Fibroblast of villous mesenchyme (primary cell): ENCODE data around the gene SCMH1. TPM values are rescaled to one million over a fixed set of nuclear protein-coding genes. Genes with fewer than 3 reads are reported as not detected.

ENCODE experiments used
- DNase-seq: peaks from one replicate; pipeline ENCODE4 v3.0.0-alpha.2; 2010; ENCODE audit warnings: low read depth
- H3K4me3 ChIP-seq: 2 replicates; pipeline ENCODE4 v1.5.1; 2011; ENCODE audit warnings: low read depth, mild to moderate bottlenecking, low read length
- total RNA-seq: library from RNA; depleted of rRNA; stranded (reverse); fragments of >200 nt; gene quantifications from 2 replicates; pipeline ENCODE4 v1.2.3, GENCODE V29; 2012
- TF ChIP-seq, protein P1 (sequence below): IDR thresholded peaks from 2 replicates; pipeline ENCODE4 v1.5.1; 2012; ENCODE audit warnings: low read depth, mild to moderate bottlenecking, low read length; ENCODE audit not compliant: insufficient read depth

SCMH1 gene
- total RNA-seq, 1 donor: 19.4 TPM

DNA sequence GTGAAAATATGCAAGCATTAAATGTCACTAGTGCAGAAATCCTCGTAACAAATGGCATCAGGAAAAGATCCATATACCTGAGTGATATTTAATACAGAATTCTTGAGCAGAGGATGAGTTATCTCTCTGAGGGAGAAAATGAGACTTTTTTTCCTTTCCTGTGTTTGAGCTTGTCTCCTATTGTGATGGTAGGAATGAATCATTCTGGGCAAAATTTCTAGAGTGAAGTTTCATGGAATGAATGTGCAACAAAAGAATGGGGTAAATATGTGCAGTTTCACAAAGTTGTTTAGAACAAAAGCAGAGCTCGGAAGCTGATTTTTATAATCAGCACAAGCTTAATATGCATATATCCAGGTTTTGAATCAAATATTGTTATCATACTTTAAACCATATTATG, 258.0 kb downstream of the SCMH1 start:
- TF ChIP-seq, protein P1, sequence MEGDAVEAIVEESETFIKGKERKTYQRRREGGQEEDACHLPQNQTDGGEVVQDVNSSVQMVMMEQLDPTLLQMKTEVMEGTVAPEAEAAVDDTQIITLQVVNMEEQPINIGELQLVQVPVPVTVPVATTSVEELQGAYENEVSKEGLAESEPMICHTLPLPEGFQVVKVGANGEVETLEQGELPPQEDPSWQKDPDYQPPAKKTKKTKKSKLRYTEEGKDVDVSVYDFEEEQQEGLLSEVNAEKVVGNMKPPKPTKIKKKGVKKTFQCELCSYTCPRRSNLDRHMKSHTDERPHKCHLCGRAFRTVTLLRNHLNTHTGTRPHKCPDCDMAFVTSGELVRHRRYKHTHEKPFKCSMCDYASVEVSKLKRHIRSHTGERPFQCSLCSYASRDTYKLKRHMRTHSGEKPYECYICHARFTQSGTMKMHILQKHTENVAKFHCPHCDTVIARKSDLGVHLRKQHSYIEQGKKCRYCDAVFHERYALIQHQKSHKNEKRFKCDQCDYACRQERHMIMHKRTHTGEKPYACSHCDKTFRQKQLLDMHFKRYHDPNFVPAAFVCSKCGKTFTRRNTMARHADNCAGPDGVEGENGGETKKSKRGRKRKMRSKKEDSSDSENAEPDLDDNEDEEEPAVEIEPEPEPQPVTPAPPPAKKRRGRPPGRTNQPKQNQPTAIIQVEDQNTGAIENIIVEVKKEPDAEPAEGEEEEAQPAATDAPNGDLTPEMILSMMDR: no peak
- DNase-seq: no peak
- H3K4me3 ChIP-seq: no peak overlapping the region

DNA sequence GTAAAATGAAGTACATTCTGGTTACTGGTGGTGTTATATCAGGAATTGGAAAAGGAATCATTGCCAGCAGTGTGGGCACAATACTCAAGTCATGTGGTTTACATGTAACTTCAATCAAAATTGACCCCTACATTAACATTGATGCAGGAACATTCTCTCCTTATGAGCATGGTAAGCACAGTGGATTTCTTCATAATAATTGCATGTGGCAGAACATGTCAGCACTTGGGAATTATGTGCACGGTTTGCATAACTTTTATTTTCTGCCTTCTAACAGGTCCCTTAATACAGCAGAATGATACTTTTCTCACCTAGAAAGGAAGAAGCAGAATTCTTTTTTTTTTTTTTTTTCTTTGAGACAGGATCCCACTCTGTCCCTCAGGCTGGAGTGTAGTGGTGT, 258.8 kb downstream of the SCMH1 start:
- TF ChIP-seq, protein P1: no peak
- no peak for DNase-seq

GRCh38 chr1:40982721-40983120, 259.4 kb downstream of the SCMH1 start:
- no peak overlapping the region for H3K4me3 ChIP-seq
- no peak for DNase-seq
- TF ChIP-seq, protein P1: no peak

More for the DNA sequence above, 258.8 kb downstream of the SCMH1 start:
- no peak overlapping the region for H3K4me3 ChIP-seq

GRCh38 chr1:40981691-40982448, 260.2 kb downstream of the SCMH1 start:
- peak overlapping the region; percentile 77 for H3K4me3 ChIP-seq
- DNase-seq: peak; percentile 29
- TF ChIP-seq, protein P1: no peak

GRCh38 chr1:40980453-40981121, 261.5 kb downstream of the SCMH1 start:
- TF ChIP-seq, protein P1: no peak
- H3K4me3 ChIP-seq: peak overlapping the region; percentile 77
- DNase-seq: peak; percentile 50

DNA sequence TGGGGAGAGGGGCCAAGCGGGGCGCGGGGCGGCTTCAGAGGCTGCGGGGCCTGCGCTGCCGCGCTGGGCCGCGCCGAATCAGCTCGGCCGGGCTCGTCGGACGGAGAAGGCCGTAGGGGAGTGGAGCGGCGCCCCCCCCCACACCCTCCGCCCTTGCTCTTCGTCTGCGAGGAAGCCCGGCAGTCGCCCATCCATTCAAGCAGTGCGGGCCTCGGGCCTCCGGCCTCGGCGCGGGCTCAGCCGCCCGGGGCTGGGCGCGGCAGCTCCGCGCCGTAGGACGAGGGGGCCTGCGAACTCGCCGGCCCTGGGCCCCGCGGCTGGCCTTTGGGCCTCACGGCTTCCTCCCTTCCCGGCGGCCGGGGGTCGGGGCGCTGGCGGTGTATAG, 262.0 kb downstream of the SCMH1 start:
- TF ChIP-seq, protein P1: no peak
- H3K4me3 ChIP-seq: peak overlapping the region; percentile 77
- no peak for DNase-seq
